HEK293 (cell line): ENCODE results near the gene MCM6.

Experiments used
- CTCF ChIA-PET: fragments of 350-600 bp; formaldehyde crosslinking; extraction: SDS; loops from one replicate; lab custom pipeline; 2021; ENCODE audit warnings: antibody characterized with exemption; lab: Yijun Ruan, JAX
- POLR2A ChIA-PET: fragments of 300-600 bp; formaldehyde crosslinking; extraction: SDS; loops from one replicate; lab custom pipeline; 2020; ENCODE audit warnings: antibody characterized with exemption, inconsistent platforms; lab: Yijun Ruan, JAX
- H3K27ac ChIP-seq: fragments of 200-500 bp; sonication (Bioruptor generic); 2 replicates; pipeline ENCODE4 v1.5.1; 2014; ENCODE audit warnings: low read depth, low read length, control low read depth, inconsistent platforms; ENCODE audit errors: extremely low read depth
- H3K36me3 ChIP-seq, 2 experiments: fragments of 200-500 bp in 1 of 2; sonication (Bioruptor generic) in 1 of 2; 1 replicate in 1 of 2; 2 replicates in 1 of 2; pipeline ENCODE4 v1.5.1; 2014 to 2017; ENCODE audit warnings: inconsistent platforms in 2 of 2, low read length in 2 of 2; ENCODE audit not compliant: control insufficient read depth in 2 of 2, insufficient read depth in 1 of 2
- H3K4me1 ChIP-seq: fragments of 200-500 bp; sonication (Bioruptor generic); 2 replicates; pipeline ENCODE4 v1.5.1; 2014; ENCODE audit warnings: mild to moderate bottlenecking, low read length, inconsistent platforms; ENCODE audit not compliant: control insufficient read depth, insufficient read depth
- H3K4me3 ChIP-seq: 2 replicates; pipeline ENCODE4 v1.5.1; 2011; ENCODE audit warnings: low read depth, mild to moderate bottlenecking, control low read depth, low read length, moderate library complexity
- H3K9me3 ChIP-seq: fragments of 200-500 bp; sonication (Bioruptor generic); 2 replicates; pipeline ENCODE4 v1.5.1; 2014; ENCODE audit warnings: low read depth, low read length, inconsistent platforms; ENCODE audit not compliant: control insufficient read depth, insufficient read depth
- FEZF1 ChIP-seq: fragments of 450-650 bp; formaldehyde crosslinking; IDR thresholded peaks from 2 replicates; pipeline ENCODE4 v1.5.1; 2016; ENCODE audit warnings: missing biosample characterization, missing genetic modification characterization
- HOXC10 ChIP-seq: sonication (generic); formaldehyde crosslinking; IDR thresholded peaks from 2 replicates; pipeline ENCODE4 v1.8.1; 2023; ENCODE audit warnings: mild to moderate bottlenecking, missing genetic modification reagents
- IKZF3 ChIP-seq: fragments of 450-650 bp; IDR thresholded peaks from 2 replicates; pipeline ENCODE4 v1.5.0; 2018; ENCODE audit warnings: missing biosample characterization, mild to moderate bottlenecking, missing genetic modification characterization, moderate library complexity
- OSR2 ChIP-seq: fragments of 450-650 bp; formaldehyde crosslinking; IDR thresholded peaks from 2 replicates; pipeline ENCODE4 v1.5.1; 2016; ENCODE audit warnings: missing biosample characterization, missing genetic modification characterization
- SP7 ChIP-seq: fragments of 450-650 bp; formaldehyde crosslinking; IDR thresholded peaks from 2 replicates; pipeline ENCODE4 v1.5.1; 2016; ENCODE audit warnings: missing biosample characterization, missing genetic modification characterization
- TCF7L2 ChIP-seq: IDR thresholded peaks from 2 replicates; pipeline ENCODE4 v1.6.1; 2011; ENCODE audit warnings: low read depth, mild to moderate bottlenecking, inconsistent platforms, low read length, moderate library complexity, borderline replicate concordance
- TRIM28 ChIP-seq: IDR thresholded peaks from 2 replicates; pipeline ENCODE4 v1.6.1; 2011; ENCODE audit warnings: low read length, control low read depth, borderline replicate concordance
- ZBTB17 ChIP-seq: fragments of 450-650 bp; formaldehyde crosslinking; IDR thresholded peaks from 2 replicates; pipeline ENCODE4 v1.5.1; 2016; ENCODE audit warnings: missing biosample characterization, missing genetic modification characterization
- ZBTB20 ChIP-seq: fragments of 450-650 bp; formaldehyde crosslinking; IDR thresholded peaks from 2 replicates; pipeline ENCODE4 v1.5.1; 2016; ENCODE audit warnings: missing biosample characterization, missing genetic modification characterization
- ZBTB21 ChIP-seq: fragments of 450-650 bp; formaldehyde crosslinking; IDR thresholded peaks from 2 replicates; pipeline ENCODE4 v1.5.1; 2017; ENCODE audit warnings: missing biosample characterization, missing genetic modification characterization
- ZBTB7A ChIP-seq: fragments of 450-650 bp; formaldehyde crosslinking; IDR thresholded peaks from 2 replicates; pipeline ENCODE4 v1.5.1; 2016; ENCODE audit warnings: low read depth, missing biosample characterization, missing genetic modification characterization
- ZNF18 ChIP-seq: fragments of 450-650 bp; formaldehyde crosslinking; IDR thresholded peaks from 2 replicates; pipeline ENCODE4 v1.5.1; 2016; ENCODE audit warnings: missing biosample characterization, missing genetic modification characterization
- ZNF23 ChIP-seq: fragments of 450-650 bp; formaldehyde crosslinking; IDR thresholded peaks from 2 replicates; pipeline ENCODE4 v1.5.1; 2016; ENCODE audit warnings: missing biosample characterization, missing genetic modification characterization, borderline replicate concordance
- ZNF24 ChIP-seq: fragments of 450-650 bp; formaldehyde crosslinking; IDR thresholded peaks from 2 replicates; pipeline ENCODE4 v1.5.1; 2016; ENCODE audit warnings: missing biosample characterization, missing genetic modification characterization
- ZNF391 ChIP-seq: fragments of 450-650 bp; formaldehyde crosslinking; IDR thresholded peaks from 2 replicates; pipeline ENCODE4 v1.5.1; 2016; ENCODE audit warnings: low read depth, missing biosample characterization, missing genetic modification characterization, borderline replicate concordance
- ZNF514 ChIP-seq: fragments of 450-650 bp; formaldehyde crosslinking; IDR thresholded peaks from 2 replicates; pipeline ENCODE4 v1.5.1; 2016; ENCODE audit warnings: missing biosample characterization, missing genetic modification characterization
- ZNF571 ChIP-seq: fragments of 450-650 bp; formaldehyde crosslinking; IDR thresholded peaks from 2 replicates; pipeline ENCODE4 v1.5.0; 2017; ENCODE audit warnings: missing biosample characterization, missing genetic modification characterization
- ZNF629 ChIP-seq: fragments of 450-650 bp; formaldehyde crosslinking; IDR thresholded peaks from 2 replicates; pipeline ENCODE4 v1.5.1; 2017; ENCODE audit warnings: missing biosample characterization, missing genetic modification characterization
- ZNF747 ChIP-seq: fragments of 450-650 bp; formaldehyde crosslinking; IDR thresholded peaks from 2 replicates; pipeline ENCODE4 v1.5.1; 2016; ENCODE audit warnings: missing biosample characterization, missing genetic modification characterization
- ZSCAN4 ChIP-seq: fragments of 450-650 bp; formaldehyde crosslinking; IDR thresholded peaks from 2 replicates; pipeline ENCODE4 v1.5.1; 2017; ENCODE audit warnings: missing biosample characterization, missing genetic modification characterization
- TF ChIP-seq, protein P1 (sequence below): fragments of 450-650 bp; formaldehyde crosslinking; IDR thresholded peaks from 2 replicates; pipeline ENCODE4 v1.5.1; 2016; ENCODE audit warnings: missing biosample characterization, missing genetic modification characterization
- TF ChIP-seq, protein P2 (sequence below): fragments of 450-650 bp; formaldehyde crosslinking; IDR thresholded peaks from 2 replicates; pipeline ENCODE4 v1.5.1; 2016; ENCODE audit warnings: missing biosample characterization, missing genetic modification characterization
- TF ChIP-seq, protein P3 (sequence below): fragments of 450-650 bp; IDR thresholded peaks from 2 replicates; pipeline ENCODE4 v1.5.1; 2018; ENCODE audit warnings: missing biosample characterization, mild to moderate bottlenecking, missing genetic modification characterization

The MCM6 gene

GRCh38 chr2:135832891-135833290, 43.4 kb downstream of the MCM6 start:
- ChIA-PET POLR2A (interaction anchor here (0.6 kb wide), 1 partner anchor 342 kb away, joined by 3 read pairs; no protein-coding TSS in a partner anchor), CTCF (interaction anchor here (0.7 to 1.1 kb wide), 3 partner anchors 35 to 844 kb away, joined by 3 to 6 read pairs (median 3); no protein-coding TSS in a partner anchor)
- Histone ChIP-seq H3K36me3 (peaks cover 0 to 4% of the 10 kb centered on the region in 2 experiments; a peak in 1 of 3 replicates), H3K4me1 (no peaks in the 10 kb centered on the region), H3K4me3 (no peak overlapping the region), H3K9me3 (no peaks in the 10 kb centered on the region), H3K27ac (no peak overlapping the region)
- TF ChIP-seq, protein P1, sequence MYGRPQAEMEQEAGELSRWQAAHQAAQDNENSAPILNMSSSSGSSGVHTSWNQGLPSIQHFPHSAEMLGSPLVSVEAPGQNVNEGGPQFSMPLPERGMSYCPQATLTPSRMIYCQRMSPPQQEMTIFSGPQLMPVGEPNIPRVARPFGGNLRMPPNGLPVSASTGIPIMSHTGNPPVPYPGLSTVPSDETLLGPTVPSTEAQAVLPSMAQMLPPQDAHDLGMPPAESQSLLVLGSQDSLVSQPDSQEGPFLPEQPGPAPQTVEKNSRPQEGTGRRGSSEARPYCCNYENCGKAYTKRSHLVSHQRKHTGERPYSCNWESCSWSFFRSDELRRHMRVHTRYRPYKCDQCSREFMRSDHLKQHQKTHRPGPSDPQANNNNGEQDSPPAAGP, result no peak
- TF ChIP-seq ZNF629 (tag by site-specific recombination), result no peak
- TF ChIP-seq ZBTB7A (tag by site-specific recombination), result no peak

GRCh38 chr2:135831180-135831812, 44.9 kb downstream of the MCM6 start:
- Histone ChIP-seq H3K4me1 (no peaks in the 10 kb centered on the region), H3K4me3 (no peak overlapping the region), H3K9me3 (no peaks in the 10 kb centered on the region), H3K36me3 (peaks cover 0 to under 1% of the 10 kb centered on the region in 2 experiments; a peak in 1 of 3 replicates), H3K27ac (no peak overlapping the region)
- TF ChIP-seq ZNF747, result no peak
- TF ChIP-seq, protein P2, sequence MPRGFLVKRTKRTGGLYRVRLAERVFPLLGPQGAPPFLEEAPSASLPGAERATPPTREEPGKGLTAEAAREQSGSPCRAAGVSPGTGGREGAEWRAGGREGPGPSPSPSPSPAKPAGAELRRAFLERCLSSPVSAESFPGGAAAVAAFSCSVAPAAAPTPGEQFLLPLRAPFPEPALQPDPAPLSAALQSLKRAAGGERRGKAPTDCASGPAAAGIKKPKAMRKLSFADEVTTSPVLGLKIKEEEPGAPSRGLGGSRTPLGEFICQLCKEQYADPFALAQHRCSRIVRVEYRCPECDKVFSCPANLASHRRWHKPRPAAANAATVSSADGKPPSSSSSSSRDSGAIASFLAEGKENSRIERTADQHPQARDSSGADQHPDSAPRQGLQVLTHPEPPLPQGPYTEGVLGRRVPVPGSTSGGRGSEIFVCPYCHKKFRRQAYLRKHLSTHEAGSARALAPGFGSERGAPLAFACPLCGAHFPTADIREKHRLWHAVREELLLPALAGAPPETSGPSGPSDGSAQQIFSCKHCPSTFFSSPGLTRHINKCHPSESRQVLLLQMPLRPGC (tag by site-specific recombination), result no peak
- no peak for TF ChIP-seq TCF7L2
- TF ChIP-seq ZNF23 (tag by site-specific recombination), result no peak
- no peak for TF ChIP-seq ZNF391 (tag by site-specific recombination)
- TF ChIP-seq ZNF18 (tag by site-specific recombination), result no peak
- no peak for TF ChIP-seq ZNF571 (tag by site-specific recombination)
- ChIA-PET POLR2A (no interaction called here), CTCF (no interaction called here)

- no peak overlapping the region for H3K27ac ChIP-seq
- ChIA-PET CTCF (interaction anchor here (0.7 to 2.0 kb wide), 2 partner anchors 32 to 57 kb away, joined by 3 to 6 read pairs; no protein-coding TSS in a partner anchor), POLR2A (no interaction called here)
- no peaks in the 10 kb centered on the region for H3K36me3 ChIP-seq
- H3K9me3 ChIP-seq, result no peaks in the 10 kb centered on the region
- H3K4me3 ChIP-seq, result no peak overlapping the region
- no peaks in the 10 kb centered on the region for H3K4me1 ChIP-seq
- TF ChIP-seq ZBTB20 (tag by site-specific recombination) (peak; percentile 16; the same call in 1 of the 2 replicates), IKZF3 (tag by site-specific recombination) (peak; percentile 66; the same call in 1 of the 2 replicates), ZBTB21 (tag by site-specific recombination) (no peak), SP7 (tag by site-specific recombination) (peak; percentile 86), ZBTB17 (0 out of 2 replicates have a peak, but pooled peaks have one; percentile 16), OSR2 (peak; percentile 94), TRIM28 (peak; percentile 36; the same call in 1 of the 2 replicates), ZNF514 (tag by site-specific recombination) (no peak), FEZF1 (peak; percentile 38; the same call in 1 of the 2 replicates), ZNF24 (no peak), ZSCAN4 (tag by site-specific recombination) (0 out of 2 replicates have a peak, but pooled peaks have one; percentile 27), HOXC10 (no peak)
- TF ChIP-seq, protein P3, sequence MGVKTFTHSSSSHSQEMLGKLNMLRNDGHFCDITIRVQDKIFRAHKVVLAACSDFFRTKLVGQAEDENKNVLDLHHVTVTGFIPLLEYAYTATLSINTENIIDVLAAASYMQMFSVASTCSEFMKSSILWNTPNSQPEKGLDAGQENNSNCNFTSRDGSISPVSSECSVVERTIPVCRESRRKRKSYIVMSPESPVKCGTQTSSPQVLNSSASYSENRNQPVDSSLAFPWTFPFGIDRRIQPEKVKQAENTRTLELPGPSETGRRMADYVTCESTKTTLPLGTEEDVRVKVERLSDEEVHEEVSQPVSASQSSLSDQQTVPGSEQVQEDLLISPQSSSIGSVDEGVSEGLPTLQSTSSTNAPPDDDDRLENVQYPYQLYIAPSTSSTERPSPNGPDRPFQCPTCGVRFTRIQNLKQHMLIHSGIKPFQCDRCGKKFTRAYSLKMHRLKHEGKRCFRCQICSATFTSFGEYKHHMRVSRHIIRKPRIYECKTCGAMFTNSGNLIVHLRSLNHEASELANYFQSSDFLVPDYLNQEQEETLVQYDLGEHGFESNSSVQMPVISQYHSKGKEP (tag by site-specific recombination), result peak; percentile 95
These were observed 46.7 kb downstream of the MCM6 start for GRCh38 chr2:135829378-135830135.
